HG03139 (cell line): ENCODE measurements around the gene PPP4C.
A peak's percentile ranks its signal among the peaks of the same experiment; 100 is the strongest.

Source experiments
- ATAC-seq: cut with Tn5 transposase; IDR thresholded peaks from one replicate; pipeline ENCODE4 v1.9.1; 2021; ENCODE audit not compliant: unreplicated experiment

The PPP4C gene

DNA sequence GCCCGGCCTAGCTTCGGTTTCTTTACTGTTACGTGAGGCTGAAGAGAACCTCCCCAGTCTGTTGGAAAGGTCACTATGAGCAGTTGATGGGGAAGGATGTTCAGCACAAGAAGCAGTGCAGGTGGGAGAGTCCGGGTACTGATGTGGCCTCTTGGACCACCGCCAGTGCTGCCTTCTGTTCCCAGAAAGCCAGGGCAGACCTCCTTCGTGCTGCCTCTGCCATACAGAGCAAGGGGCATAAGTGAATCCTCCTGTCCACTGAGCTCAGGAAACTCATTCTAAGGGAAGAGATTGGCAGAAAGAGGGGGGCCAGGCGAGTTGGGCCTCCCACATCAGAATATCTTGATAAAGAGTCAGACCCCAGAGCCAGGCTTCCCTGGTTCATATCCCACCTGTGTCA lies 3.7 kb downstream of the PPP4C start:
- ATAC-seq: no peak

DNA sequence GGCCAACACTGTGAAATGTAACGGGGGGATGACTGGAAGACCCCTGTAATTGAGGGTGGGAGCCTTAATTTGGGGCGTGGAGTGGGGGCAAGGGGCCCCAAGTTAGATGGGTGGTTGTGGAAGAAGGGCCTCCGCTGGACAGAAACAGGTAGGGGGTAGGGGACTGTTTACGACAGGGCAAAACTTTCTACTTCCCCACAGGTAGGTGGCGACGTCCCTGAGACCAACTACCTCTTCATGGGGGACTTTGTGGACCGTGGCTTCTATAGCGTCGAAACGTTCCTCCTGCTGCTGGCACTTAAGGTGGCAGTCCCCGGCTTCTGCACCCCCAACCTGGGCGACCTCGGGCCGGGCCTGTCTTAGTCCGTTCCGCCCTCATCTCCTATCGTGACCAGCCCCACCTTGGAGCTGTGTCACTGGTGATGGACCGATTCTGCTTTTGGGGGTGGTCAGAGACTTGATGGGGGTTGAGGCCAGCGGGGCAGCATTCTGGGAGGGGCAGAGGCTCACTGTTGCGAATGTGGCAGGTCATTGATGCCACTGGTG lies 6.8 kb downstream of the PPP4C start:
- ATAC-seq: no peak

- no peak for ATAC-seq
Measured at GRCh38 chr16:30083216-30084055, 7.6 kb downstream of the PPP4C start.

- ATAC-seq: no peak
Measured at GRCh38 chr16:30084096-30084815, 8.5 kb downstream of the PPP4C start.

DNA sequence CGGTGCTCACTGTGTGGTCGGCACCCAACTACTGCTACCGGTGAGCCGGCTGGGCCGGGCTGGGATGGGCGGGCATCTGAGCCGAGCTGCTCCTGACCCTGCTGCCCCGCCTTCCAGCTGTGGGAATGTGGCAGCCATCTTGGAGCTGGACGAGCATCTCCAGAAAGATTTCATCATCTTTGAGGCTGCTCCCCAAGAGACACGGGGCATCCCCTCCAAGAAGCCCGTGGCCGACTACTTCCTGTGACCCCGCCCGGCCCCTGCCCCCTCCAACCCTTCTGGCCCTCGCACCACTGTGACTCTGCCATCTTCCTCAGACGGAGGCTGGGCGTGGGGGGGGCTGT lies 9.0 kb downstream of the PPP4C start:
- ATAC-seq: no peak

- ATAC-seq: no peak
Measured at GRCh38 chr16:30085247-30085646, 9.5 kb downstream of the PPP4C start.

GRCh38 chr16:30085820-30086219 lies 10.0 kb downstream of the PPP4C start:
- no peak for ATAC-seq

DNA sequence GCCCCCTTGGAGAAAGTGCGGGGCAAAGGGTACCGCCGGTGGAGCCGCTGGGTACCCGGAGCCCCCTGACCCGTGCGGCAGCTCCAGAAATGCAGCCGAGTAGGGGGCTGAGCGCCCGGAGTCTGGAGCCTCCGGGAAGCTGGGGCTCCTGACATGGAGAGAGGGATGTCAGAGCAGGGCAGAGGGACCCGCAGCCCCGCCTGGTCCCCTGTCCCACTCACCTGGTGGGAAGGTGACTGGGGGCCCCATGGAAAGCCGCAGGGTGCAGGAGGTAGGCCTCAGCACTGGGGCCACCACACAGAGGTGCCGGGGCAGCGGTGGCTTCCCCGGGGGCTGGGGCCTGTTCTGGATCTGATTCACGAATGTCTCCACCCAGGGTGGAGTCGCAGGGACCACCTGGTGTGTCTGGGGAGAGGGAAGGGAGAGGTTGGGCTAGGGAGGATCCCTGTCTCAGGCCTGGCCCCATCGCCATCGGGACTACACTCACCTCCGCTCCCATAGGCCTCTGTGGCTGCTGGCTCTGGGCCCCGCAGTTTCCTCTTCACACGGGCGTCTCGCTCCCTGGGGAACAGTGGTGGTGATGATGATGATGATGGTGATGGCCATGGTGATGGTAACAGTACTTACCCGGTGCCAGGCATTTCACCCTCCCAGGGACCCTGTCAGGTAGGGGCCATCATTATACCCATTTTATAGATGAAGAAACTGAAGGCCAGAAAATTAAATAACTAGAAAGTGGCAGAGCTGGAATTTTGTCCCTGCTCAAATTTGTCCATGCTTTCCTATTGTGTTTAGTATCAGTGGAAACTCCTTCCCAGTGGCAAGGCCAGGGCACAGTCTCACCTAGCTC lies 10.7 kb downstream of the PPP4C start:
- no peak for ATAC-seq

DNA sequence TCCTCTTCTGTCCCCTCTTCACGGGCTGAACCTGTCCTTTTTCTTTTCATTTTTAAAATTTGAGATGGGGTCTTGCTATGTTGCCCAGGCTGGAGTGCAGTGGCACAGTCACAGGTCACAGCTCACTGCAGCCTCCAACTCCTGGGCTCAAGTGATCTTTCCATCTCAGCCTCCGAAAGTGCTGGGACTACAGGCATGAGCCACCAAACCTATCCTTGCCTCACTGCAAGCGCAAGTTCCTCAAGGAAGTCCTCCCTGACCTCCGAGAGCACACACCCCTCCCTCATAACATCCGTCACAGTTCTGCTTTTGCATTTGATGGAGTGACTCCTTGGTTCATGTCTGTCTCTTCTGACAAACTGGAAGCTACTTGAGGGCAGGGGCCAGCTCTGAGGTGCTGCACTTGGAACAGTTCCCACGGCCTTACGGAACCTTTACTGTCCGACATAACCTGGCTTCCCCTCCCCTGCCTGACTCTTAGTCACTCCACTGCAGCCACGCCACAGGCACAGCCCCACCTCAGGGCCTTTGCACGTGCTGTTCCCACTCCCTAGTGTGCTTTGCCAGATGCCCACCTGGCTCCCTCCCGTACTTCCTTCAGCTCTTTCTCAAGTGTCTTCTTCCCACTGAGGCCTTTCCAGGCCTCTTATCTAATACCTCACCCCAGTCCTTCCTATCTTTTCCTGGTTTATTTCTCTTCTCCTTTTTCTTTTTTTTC lies 11.5 kb downstream of the PPP4C start:
- no peak for ATAC-seq

DNA sequence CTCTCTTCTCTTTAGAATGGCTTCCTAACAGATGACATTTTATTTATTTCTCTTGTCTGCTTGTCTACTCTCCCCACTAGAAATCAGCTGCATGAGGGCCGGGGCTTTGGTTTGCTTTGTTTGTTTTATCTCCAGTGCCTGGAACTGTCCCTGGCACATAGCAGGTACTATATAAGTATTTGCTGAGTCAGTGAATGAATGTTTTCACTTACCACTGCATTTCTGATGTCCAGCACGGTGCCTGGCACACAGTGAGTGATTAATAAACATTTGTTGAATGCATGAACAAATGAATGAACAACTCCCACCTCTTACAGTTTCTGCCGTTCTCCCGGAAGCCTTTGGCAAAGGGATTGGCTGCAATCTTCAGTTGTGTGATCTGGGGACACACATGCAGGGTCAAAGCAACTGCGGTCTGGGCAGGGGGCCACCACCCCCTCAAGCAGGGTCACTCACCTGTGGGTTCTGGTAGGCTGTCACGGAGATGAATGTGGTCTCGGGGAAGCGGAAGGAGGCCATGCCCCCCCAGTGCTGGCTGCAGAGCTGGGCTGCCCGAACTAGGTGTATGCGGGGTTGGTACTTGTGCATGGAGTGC lies 12.5 kb downstream of the PPP4C start:
- no peak for ATAC-seq

- ATAC-seq: no peak
Measured at GRCh38 chr16:30088832-30089624, 13.2 kb downstream of the PPP4C start.

DNA sequence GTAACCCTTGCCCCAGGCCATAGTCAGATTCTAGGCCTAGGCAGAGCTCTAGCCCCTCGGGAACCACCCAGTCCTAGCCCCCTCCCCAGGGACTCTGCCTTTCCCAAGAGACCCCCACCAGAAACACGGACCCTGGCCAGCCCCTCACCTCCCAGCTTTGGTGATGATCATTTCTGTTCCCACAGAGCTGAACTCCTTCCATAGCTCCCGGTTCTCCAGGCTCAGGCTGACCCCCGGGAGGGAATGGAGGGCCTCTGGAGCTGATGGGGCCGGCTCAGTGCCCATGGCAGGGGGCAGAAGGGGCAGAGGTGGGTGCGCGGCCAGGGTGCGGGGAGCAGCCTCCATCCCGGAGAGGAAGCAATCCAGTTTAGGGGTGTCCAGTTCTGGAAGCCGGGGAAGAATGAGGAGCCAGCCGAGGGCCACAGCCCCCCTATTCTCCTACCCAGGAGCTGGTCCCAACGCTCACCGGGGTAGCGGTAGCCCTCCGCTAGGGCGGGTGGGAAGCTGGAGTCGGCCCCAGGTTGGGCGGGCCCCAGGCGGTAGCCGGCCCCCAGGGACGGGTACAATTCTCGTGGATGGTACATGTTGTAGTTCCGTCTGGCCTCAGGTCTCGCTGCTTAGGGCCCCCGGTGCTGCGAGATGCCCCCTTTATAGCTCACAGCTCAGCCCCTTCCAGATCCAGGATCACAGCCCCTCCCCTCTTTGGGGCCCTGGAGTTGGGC lies 15.0 kb downstream of the PPP4C start:
- ATAC-seq: no peak

DNA sequence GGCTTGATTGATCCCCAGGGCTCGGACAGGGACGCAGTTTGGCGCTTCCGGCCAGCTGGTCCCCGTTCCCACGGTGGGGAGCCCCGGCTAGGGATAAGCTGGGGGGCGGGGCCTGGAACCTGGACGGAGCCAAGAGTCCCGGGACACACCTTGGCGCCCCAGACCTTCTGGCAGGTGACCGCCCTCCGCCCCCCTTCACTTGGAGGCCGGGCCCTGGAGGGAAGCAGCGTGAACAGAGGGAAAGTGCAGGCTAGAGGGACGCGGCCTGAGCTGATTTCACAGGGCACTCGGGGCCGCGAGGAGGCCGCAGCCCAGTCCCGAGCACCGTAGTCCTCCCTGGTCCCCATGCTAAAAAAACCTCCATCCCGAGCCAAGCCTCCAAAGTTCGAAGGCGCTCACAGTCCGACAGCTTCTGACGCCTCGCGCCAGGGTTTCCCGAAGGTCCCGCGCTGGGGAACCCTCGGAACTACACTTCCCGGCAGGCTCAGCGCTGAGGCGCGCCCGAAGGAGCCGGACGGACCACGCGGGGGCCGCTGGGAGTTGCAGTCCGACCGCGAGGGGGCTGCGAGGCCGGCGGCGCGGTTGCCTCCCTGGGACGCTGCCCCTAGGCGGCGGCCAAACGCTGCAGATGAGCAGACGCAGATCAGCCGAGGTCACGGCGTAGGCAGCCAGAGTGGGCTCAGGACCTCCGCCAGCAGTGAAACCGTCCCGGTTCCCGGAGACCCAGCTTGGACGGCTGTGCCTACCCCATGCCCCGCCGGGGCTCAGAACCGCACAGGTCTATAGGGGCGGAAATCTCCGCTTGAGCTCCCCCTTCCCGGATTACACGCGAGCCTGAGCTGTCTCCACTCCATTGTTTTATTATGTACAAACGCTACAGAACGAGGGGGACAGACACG lies 15.9 kb downstream of the PPP4C start, which contains the start of gene TBX6:
Gene TBX6 (minus strand): TSS at position 451 of the 899 bp plus-strand sequence. CDS start 731 bp downstream, outside the sequence.
- ATAC-seq: peak; percentile 48

DNA sequence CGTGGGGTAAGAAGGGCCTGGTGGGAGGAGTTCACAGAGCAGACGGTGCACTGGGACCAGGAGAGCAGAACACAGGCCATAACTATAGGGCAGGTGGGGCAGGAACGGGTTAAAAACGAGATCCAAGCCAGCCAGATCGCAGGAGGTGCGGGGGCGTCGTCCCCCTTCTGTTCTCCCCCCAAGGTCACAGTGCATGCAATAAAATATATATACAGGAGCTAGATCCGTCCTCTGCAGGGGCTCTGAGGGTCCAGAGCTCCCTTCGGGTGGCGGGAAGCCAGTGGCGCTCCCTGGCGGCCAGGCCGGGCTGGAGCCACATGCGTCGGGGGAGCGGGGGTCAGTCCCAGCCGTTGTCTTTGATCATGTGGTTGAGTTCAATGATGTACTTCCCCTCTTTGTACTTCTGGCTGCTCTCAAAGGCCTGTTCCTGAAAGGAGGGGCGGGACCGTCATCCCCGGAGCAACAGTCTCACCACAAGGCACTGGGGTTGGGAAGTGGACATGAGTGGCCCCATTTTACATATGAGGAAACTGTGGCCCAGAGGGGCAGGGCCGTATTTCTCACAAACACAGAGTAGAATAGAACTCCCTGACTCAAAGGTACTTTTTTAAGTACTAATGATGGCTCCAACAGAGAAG lies 16.7 kb downstream of the PPP4C start:
- ATAC-seq: peak; percentile 36

DNA sequence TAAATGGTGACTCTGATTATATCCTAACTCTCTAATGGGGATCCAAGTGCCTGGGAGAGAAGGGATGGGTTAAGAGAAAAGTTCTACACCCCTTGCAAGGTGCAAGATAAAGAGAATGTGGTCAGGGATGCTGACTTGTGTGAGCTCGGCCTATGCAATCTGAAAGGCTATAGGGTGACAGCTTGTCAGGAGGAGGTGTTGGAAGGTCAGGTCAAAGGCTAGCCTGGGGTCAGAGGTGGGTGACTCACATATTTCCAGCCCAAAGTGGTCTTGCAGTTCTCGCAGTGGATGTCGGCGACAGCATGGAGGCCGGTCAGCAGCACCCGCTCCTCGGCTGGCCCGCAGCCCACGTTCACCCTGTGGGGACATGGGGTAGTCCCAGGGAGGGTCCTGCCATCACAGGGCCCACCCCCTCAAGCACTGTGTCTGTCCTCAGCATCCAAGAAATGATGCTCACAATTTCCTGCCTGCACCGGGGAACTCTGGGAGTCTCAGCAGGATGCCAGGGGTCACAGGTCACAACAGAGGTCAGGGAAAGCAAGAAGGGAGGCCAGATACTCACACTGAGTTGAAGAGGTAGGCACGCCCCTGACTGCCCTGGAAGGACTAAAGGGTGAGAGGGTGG lies 18.9 kb downstream of the PPP4C start:
- ATAC-seq: no peak

DNA sequence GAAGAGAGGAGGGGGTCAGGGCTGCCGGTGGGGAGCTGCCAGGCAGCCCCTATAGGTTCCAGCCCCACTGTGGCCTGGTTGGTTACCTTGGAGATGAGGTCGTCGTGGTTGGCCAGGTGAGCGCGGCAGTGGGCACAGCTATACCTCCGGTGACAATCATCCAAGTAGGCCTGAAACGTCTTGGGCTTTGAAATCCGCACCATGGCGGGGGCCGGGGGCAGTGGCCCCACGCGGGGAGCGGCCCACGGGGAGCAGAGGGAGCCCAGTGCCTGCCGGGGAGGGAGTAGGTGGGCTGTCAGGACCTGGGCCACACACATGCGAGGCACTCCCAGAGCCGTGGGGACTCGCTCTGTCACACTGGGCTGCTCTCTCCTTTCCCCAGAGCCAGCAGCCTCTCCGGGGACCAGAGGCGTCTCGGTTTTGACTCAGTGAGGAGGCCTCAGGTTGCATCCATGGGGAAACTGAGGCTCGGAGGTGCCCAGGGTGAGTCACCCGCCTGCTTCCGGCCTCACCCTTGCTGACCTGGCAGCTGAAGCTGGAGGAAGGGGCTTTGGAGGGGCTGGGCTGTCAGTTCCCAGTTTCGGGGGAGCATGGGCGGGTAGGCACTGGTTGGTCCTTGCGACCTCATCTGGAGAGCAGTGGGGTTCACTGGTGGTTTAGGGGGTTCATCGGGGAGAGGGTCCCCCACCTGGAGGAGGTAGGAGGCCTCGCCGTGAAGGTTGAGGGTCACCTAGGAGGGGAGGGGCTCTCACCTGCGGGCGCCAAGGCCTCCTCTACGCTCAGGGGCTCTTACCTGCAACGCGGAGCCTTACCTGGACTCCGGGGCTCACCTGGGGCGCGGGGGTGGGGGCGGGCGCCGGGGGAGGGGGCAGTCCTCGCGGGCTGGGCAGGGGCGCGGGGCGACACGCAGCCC lies 19.6 kb downstream of the PPP4C start:
- ATAC-seq: no peak
